Loucy (cell line): ENCODE measurements around the gene KRTAP1-5.

Source experiments
- EZH2phosphoT487 ChIP-seq: fragments of 200-600 bp; IDR thresholded peaks from 2 replicates; pipeline ENCODE4 v1.6.1; 2018; ENCODE audit warnings: antibody characterized with exemption, mild to moderate bottlenecking, moderate library complexity, borderline replicate concordance
- TF ChIP-seq, protein P1 (sequence below): fragments of 200-600 bp; sonication (generic); conservative IDR thresholded peaks from 2 replicates; pipeline ENCODE4 v1.5.1; 2014; ENCODE audit warnings: mild to moderate bottlenecking, antibody characterized with exemption, low read length

- TF ChIP-seq, protein P1, sequence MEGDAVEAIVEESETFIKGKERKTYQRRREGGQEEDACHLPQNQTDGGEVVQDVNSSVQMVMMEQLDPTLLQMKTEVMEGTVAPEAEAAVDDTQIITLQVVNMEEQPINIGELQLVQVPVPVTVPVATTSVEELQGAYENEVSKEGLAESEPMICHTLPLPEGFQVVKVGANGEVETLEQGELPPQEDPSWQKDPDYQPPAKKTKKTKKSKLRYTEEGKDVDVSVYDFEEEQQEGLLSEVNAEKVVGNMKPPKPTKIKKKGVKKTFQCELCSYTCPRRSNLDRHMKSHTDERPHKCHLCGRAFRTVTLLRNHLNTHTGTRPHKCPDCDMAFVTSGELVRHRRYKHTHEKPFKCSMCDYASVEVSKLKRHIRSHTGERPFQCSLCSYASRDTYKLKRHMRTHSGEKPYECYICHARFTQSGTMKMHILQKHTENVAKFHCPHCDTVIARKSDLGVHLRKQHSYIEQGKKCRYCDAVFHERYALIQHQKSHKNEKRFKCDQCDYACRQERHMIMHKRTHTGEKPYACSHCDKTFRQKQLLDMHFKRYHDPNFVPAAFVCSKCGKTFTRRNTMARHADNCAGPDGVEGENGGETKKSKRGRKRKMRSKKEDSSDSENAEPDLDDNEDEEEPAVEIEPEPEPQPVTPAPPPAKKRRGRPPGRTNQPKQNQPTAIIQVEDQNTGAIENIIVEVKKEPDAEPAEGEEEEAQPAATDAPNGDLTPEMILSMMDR: no peak
- no peak for TF ChIP-seq EZH2phosphoT487
These were observed 33.1 kb upstream of the KRTAP1-5 start, which contains the start of gene KRTAP2-3 for GRCh38 chr17:41060052-41060604.
